HG03108 (cell line): Measurements from ENCODE around the gene SPATA19.

ENCODE experiments used
- ATAC-seq: cut with Tn5 transposase; IDR thresholded peaks from one replicate; pipeline ENCODE4 v1.9.1; 2021; ENCODE audit warnings: moderate library complexity; ENCODE audit not compliant: unreplicated experiment

SPATA19 gene

DNA sequence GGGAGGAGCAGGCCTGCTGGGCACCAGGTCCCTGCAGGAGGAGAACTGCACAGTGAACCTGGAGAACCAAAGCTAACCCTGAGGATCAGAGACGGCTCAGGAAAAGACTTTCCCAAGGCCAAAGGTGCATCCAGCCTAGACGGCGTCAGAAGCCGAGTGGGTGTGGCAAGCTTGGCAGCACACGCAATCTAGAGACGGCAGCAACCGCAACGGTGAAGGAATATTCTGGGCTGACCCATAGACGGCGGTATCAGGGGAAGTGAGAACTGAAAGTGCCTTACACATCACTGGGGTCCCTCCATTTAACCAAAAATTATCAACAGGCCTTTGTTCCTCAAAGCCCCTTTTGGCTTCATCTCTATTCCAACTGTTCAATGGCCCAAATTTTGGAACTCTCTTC, 26.2 kb downstream of the SPATA19 start:
- ATAC-seq, result no peak

DNA sequence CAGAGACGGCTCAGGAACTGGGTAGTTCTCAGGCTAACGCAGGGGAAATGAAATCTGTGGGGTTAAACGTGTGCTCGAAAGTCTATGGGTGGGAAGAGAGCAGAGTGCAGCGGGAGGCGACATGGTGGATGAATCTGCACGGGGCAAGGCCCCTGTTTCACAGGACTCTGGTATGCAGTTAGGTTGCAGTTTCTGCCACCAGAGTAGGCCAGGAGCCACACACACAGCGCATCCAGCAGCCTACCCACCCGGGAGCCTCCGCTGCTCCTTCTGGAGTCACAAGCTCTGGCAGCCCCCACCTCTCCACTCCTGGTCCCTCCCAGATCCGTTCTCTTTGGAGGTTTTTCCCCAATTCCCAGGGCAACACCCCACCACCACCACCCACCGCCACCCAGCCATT, 27.0 kb downstream of the SPATA19 start:
- ATAC-seq, result no peak

DNA sequence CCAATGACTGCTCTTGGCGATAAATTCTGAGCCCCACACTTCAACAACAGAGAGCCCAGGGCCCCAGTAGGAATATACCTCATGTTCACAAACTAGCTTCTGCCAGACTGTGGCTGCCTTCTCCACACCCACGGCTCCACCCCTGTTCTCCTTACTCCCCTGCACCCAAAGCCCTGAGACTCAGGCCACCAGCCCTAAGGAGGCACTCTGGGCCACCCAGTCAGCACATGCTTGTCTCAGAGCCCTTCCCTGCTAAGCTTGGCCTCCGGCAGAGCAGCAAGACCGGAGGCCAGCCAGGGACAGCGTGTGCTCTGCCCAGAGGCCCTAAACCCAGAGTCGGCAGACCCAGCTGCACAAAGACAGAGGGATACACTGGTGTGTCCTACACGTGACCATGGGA, 27.9 kb downstream of the SPATA19 start:
- ATAC-seq, result no peak

DNA sequence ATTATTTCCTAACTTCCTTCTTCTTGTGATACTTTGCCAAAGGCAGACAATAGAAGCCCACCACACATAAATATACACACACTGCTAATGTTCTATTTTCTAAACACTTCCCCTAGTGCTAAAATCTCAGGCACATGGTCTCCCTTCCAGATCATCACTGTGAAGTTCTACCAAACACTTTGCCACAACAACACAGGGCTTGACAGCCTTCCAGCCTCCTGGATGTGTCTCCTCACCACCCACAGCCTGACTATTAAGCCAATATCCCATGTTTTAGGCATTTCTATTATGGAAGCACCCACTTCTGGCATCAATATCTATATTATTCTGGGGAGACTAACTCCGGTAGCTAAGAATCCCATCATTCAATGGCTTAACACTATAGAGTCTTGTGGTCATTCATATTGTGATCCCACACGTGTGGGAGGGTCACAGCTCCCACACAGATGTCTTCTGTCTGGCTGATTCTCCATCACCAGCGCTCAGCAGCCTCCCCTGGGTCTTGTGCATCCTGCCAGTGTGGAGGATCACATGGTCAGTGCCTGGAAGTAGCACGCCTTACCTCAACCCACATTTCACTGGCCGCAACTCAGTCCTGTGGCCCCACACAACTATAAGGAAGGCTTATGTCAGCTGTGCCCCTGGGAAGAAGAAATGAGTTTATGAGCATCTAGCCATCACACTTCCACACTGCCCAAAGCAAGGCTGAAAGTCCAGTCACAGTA, 29.0 kb downstream of the SPATA19 start:
- ATAC-seq, result no peak

DNA sequence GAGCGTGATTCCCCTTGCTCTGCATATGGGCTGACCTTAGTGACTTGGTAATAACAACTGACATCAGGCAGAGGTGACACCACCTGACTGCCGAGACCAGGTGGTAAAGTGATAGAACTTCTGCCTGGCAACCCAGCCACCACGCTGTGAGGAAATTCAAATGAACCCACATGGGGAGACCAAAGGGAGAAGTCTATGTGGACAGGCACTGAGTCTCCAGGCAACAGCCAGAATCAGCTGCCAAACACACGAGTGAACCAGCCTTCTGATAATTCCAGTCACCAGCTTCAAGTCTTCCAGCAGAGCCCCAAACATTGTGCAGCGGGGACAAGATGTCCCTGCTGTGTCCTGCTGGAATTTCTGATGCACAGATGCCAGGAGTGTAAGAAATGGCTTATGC, 29.7 kb downstream of the SPATA19 start:
- ATAC-seq, result no peak

DNA sequence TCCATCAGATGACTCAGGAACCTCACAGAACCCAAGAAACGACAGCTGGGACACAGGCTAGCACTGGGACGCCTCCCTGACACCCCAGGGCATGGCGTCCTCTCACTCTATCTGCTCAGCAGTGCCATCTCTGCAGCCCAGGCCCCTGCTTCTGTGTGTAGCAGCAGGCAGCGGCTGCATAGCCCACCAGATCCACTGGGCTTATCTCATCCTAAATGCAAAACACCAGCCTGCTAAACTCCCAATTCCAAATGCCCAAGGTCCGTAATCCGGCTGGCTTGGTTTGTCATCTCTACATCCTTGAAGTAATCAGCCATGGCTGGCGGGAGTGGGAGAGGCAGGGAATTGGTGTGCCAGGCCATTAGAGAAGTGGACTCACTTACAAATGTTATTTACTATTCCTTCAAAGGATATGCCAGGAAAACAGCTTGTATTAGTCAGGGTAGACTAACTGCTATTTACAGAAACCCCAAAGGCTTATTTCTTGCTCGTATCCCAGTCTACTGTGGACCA, 30.7 kb downstream of the SPATA19 start:
- no peak for ATAC-seq

DNA sequence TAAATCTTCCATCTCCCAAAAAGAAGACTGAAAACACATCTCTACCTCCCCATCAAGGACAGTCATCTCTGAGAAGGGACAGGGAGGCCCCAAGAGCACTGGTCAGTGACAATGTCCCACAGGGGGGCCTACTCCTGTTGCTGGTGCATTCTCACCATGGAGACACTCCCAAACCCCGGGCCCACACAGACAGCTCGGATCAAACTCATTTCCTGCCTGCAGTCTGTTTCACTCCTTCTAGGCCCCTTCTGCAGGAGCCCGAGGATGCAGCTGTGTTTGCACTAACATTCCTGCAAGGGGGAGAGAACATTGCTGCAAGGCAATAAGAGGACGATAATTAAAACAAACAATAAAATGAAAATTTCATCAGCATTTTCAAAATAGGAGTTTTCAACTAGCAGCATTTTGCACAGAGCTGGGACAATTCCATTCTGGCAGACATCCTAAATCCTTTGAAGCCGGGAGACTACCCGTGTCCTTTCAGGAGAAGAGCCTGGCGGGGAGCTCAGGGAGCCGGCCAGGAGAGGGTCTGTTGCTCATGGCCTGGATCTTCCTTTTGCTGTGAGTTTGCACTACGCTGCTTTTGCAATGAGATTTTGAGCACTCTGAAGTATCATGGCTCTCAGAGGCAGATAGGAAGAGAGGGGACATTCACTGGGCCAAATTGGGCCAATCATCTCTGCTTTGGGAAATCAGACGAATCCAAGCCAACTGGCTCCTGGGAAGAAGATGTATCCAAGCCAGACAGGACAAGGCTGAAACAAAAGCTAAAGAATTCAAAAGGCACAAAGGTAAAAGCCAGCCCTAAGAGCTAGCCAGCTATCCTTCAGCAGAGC, 33.2 kb downstream of the SPATA19 start:
- no peak for ATAC-seq

DNA sequence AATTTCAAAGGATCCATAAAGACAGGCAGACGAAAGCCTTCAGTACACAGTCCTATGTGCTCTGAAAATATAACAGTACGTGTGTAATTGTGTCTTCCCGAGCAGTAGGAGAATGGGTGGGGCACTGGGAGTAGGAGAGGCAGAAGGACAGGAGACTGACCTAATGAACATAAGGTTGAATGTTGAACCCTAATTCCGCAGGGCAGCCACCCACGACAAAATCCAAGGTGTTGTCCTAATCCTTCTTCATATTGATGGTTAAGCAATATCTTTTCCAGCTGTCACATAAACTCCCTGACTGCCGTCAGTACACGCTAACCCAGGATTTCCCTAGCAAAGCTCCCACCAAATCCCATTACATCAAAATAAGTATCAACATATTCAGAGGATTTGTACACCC, 34.5 kb downstream of the SPATA19 start:
- ATAC-seq, result no peak

DNA sequence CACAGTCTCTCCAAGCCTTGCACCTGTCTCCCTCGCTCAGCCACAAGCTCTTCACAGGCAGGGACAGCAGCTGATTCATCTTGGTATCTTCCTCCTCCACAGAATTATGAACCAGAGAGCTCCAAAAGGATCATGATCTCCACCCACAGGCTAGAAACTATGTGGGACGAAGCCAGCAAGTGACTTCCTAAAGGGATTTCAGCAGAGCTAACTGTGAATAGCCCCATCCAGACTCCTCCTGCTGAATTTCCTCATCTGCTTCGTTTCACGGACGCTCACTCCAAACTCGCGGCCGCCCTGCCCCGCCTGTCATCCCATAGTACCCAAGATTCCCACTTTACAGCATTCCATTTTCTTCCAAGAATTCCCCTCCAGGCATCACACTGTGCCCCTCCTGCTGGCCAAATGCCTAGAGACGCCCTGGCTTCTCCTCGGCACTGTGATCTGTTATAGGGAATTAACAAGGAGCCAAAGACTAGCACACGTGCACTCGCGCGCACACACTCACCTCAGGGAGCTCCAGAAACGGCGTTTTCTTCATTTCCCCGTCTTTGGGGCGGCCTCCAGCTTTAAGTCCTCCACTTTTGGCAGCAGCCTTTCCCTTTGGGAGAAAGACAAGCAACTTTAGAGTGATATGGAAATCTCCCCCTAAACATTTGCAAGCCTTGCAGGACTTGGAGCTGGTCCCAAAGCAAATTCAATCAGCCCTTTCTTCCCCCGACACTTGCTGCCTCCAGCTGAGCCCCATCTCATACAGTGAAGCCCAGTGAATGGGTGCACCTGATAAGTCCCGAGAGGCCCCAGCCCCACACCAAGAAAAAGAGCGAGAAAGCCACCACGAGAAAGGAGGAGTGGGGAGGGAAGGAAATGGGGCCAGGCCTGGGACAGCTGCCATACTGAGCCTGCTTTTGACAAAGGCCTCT, 35.5 kb downstream of the SPATA19 start:
- no peak for ATAC-seq

DNA sequence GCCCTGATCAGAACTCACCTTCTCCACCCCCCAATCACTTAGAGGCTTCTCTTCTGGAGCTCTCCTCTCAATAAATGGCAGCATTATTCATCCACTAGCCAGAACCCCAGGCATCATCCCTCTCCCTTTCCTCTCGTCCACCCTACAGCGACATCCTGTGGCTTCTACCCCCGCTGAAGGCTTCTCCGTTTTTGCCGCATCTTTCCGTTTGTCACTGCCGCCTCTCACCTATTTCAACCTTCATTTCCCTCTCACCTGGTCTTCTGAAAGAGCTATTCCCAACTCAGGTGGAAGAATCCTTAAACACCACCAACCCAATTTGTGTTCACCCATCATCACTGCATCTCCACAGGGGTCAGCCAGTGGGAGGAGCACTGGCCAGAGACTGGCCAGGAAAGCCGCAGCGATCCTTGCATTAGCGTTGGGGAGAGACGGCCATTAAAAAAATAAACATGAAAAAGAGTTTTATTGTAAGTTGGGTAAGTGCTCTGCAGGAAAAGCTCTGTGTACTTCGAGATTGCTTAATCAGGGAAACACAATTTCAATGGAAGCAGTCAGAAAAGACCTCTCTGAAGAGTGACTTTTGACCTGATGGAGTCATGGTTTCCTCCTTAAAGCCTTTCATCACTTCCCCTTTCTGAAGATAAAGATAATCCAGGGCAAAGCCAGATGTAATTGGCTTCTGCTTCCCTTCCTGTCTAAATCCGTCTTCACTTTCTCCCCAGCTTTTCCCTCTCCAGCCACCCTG, 36.7 kb downstream of the SPATA19 start:
- ATAC-seq, result no peak

DNA sequence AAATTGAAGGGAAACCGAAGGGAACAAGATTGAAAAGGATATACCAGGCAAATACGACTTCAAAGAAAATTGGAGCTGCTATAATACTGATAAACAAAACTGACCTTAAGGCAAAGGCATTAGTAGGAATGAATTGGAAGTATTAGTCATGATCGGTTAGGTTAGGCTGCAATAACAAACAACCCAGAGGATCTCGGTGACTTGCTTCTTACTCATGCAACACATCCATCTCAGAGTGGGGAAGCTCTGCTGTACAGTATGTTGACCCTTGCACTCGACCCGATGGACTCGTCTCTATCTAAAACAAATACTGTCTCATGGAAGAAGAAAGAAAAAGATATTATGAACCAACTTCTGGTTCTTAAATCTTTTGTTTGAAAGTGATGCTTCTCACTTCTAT, 42.3 kb downstream of the SPATA19 start:
- ATAC-seq, result no peak

DNA sequence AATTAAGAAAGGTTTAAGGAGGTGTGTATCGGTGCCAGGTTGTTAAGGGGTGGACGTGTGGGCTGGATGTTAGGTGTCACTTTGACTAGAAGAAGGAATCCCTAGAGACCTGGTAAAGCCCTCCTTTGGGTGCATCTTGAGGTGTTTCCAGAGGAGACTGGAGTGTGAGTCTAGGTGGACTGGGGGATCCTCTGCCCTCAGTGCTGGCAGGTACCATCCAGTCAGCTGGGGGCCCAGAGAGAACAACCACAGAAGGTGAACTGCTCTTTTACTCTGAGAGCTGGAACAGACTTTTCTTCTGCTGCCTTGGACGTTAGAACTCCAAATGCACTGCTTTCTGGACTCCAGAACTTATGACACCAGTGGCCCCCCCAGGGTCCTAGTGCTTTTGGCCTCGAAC, 44.0 kb downstream of the SPATA19 start:
- no peak for ATAC-seq

DNA sequence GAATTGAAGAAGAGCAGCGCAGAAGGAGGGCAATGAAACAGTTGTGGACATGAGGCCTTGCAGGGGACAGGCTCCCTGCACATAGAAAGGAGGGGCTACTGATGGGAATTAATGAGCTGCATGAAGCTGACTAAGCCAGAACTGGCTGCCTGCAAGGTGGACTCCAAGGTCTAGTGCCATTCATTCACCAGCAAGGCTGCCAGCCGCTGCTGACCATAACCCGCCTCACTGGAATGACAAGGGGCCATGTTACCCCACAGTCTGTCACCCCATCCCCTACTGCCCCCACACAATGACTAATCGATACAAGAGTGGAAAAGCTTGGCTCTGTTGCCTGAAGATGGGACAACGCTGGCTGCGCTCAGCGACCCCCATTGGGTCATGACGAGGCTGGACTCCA, 44.6 kb downstream of the SPATA19 start:
- no peak for ATAC-seq

DNA sequence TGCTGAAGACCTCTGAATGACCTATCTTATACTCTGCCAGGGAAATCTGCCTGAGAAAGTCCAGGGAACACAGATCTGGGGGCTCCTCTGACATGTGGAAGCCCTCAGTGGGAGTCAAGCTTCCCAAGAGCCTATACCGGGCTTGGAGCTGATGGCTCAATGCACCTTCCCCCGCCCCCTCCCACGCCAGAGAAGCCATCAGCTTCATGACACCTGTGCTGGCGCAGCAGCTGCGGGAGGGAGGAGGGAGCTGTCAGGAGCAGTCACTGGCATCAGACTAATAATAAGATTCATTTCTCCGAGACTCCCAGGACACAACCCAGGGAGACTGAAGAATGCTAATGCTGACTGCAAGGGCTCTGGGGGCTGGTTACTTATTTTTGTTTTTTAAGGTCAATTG, 47.8 kb downstream of the SPATA19 start:
- no peak for ATAC-seq

DNA sequence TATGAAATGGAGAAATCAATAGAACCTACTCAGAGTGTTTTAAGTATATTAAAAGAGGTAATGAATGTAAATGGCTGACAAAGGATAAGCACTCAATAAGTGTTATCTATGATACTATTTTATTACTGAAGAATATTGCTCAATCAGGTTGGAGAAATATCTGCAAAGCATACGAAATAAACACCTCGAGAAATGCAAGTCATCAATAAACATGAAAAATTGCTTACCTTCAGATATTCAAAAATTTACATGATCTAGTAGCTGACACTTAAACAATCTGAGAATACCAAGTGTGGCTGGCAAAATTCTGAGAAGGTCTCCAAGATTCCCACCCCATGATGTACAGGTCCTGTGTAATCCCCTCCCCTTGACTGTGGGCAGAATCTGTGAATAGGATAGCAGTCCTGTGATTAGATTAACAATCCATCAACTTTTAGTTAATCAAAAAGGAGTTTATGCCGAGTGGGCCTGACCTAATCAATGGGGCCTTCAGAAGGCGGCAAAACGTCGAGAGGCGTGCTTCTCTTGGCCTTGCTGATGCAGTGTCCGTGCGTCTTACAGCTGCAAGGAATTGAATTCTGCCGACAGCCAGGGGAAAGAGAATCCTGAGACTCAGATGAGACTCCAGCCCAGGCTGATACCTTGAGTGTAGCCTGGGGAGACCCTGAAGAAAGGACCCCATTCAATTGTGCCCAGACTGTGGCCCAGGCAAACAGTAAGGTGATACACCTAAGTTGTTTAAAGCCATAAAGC, 49.1 kb downstream of the SPATA19 start:
- no peak for ATAC-seq

DNA sequence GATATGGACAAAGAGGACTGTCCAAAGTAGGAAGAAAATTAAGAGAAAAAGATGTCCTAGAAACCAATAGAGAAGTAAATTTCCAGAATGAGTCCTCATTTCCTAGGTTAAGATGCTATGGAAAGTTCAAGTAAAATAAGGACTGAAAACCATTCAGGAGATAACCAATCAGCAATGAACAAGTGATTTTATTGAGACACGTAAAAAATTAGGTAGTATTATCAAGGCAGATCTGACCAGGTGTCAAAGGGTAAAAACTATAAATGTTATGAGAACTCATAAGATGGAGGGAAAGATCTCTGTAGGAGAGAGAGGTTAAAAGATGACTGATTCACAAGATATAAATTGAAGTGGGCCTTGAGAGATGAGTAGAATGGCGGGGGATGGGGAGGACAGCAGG, 50.2 kb downstream of the SPATA19 start:
- no peak for ATAC-seq

DNA sequence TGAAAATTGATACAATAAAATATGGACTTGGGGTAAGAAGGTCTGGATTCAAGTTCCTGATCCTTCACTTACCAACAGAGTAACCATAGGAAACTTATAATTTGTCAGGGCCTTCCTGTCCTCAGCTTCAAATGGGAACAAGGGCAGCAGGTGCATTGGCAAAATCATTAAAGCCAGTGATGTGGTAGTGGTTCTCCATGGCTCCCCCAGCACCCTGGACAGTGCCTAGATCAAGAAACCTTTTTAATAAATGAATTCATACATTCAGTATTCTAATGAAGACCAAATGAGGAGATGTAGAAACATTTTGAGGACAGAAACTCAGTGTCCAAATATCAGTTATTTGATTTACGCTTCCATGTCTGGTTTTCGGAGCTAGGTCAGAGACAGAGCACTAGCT, 51.1 kb downstream of the SPATA19 start:
- no peak for ATAC-seq

DNA sequence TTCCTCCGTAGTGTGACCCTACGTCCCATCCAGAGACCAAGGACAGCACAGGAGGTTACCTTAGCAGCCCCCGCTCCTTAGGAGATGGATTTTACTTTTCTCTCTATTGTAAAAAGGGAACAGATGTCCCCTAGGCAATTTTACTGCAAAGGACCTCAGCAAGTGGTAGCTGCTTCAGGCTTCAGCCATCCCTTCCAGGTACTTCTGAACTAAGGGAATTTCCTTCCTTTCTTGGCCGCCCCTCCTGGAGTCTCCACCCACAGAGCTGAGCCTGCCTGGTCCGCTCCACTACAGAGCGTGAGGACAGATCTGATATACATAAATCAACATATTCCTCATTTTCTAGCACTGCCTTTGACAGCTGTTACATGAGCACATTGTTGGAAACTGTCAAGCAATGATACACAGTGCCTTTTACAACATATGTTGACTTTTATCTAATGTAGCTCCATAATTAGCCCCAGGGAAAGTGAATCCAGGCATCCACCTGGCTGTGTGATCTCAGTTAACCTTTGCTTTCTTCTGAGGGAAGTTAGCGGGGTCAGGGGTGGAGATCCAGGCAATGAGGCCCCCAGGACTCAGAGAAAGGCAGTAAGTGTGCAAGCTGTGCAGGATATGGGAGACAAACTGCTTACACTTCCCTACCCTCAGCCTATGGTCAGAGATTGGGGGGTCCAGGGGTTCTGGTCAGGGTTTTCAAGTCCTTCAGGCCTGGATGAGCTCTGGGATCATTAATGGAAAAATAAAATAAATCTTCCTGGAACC, 51.9 kb downstream of the SPATA19 start:
- ATAC-seq, result no peak

DNA sequence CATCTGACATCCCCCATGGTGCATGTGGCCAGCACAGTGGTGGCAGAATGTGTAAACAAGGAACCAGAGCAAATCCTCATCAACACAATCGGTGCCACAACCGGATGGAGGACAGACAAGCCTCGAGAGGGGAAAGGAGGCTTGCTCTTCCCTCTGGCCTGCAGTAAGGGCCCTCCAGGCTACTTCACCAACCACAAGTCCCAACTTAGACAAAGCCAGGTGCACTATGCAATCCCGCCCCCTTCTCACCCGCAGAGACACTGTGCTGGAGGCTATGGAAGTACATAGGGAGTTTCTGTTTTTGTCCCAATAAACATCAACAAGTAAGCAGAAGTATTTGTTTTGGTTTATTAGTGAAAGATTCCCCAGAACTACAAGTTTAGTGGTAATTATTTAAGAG, 54.3 kb downstream of the SPATA19 start:
- no peak for ATAC-seq
